Measurements from ENCODE around the gene KRCC1. TPM values are rescaled to one million over a fixed set of nuclear protein-coding genes. Genes with fewer than 3 reads are reported as not detected.

KRCC1 gene
- polyA plus RNA-seq, 1 donor from 2014 or later = 26.6 TPM

DNA sequence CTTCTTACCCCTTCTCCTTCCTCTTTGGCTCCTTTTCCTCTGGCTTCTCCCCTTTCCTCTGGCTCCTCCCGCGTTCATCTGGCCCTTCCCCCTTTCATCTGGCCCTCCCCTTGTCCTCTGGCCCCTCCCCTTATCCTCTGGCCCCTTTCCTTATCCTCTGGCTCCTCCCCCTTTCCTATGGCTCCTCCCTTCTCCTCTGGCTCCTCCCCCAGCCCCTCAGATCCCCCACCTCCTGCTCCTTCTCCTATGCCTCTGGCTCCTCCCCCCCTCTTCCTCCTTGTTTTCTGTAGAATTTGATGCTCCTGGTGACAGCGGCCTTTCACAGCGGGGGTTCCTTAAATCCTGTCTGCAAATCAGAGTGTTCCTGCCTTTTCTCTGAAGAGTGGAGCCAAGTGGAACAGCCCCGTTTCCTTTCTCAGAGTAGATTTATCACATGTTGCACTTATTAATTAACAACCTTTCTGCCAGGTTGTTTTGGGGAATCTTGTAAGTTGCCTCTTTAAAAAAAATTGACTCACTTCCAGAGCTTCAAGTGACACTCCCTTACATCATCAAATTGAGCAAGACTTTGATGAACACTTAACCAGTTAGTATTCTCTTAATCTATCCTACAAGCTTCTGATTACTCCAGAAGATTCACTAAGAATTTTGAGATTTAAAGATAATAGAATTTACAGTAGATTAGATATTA lies 44.4 kb upstream of the KRCC1 start:
- H3K9ac ChIP-seq (ENCODE audit: low read length) = no peak overlapping the region
- no peaks in the 10 kb centered on the region for H4K20me1 ChIP-seq (ENCODE audit: insufficient read depth)
- H3K4me2 ChIP-seq (ENCODE audit: low read length) = no peak overlapping the region
- no peaks in the 10 kb centered on the region for H3F3A ChIP-seq (ENCODE audit: insufficient read depth, low read length, poor library complexity, severe bottlenecking)
- no peaks in the 10 kb centered on the region for H3K36me3 ChIP-seq (ENCODE audit: insufficient read depth, low read length)
- H3K79me2 ChIP-seq (replicated peaks; ENCODE audit: insufficient read depth, low read length) = no peaks in the 10 kb centered on the region
- no peaks in the 10 kb centered on the region for H3K27me3 ChIP-seq (ENCODE audit: insufficient read depth, low read depth, low read length)
- H3K27ac ChIP-seq (ENCODE audit: low read length) = no peak overlapping the region
- no peak overlapping the region for H3K4me3 ChIP-seq (ENCODE audit: low read length)
- TF ChIP-seq REST (IDR thresholded peaks at IDR 0.05; ENCODE audit: borderline replicate concordance) = no peak
- TF ChIP-seq CTCF (IDR thresholded peaks at IDR 0.05; ENCODE audit: poor library complexity, severe bottlenecking) = no peak
- TF ChIP-seq TAF1 (IDR thresholded peaks at IDR 0.05; ENCODE audit: low read depth) = no peak
- TF ChIP-seq SMC3 (conservative IDR thresholded peaks at IDR 0.05; ENCODE audit: poor library complexity) = no peak
- no peak for TF ChIP-seq MXI1 (conservative IDR thresholded peaks at IDR 0.05; ENCODE audit: poor library complexity, severe bottlenecking)
- TF ChIP-seq RAD21 (conservative IDR thresholded peaks at IDR 0.05) = no peak
- no peak for TF ChIP-seq EP300 (conservative IDR thresholded peaks at IDR 0.05; ENCODE audit: poor library complexity, severe bottlenecking)
- no peak for TF ChIP-seq EZH2 (IDR thresholded peaks at IDR 0.05; ENCODE audit: borderline replicate concordance, insufficient read depth, low read length, poor library complexity, severe bottlenecking)
- TF ChIP-seq POLR2AphosphoS5 (IDR thresholded peaks at IDR 0.05) = no peak
- H2AFZ ChIP-seq (ENCODE audit: low read depth, low read length) = no peak overlapping the region
- H3K9me2 ChIP-seq (ENCODE audit: insufficient read depth, low read length) = no peaks in the 10 kb centered on the region
- H3K9me3 ChIP-seq (ENCODE audit: low read length) = no peaks in the 10 kb centered on the region

- Histone ChIP-seq H4K20me1 (ENCODE audit: insufficient read depth) (no peaks in the 10 kb centered on the region), H3K79me2 (replicated peaks; ENCODE audit: insufficient read depth, low read length) (no peaks in the 10 kb centered on the region), H3K9me3 (ENCODE audit: low read length) (no peaks in the 10 kb centered on the region), H3K9ac (ENCODE audit: low read length) (no peak overlapping the region), H2AFZ (ENCODE audit: low read depth, low read length) (no peak overlapping the region), H3K27ac (ENCODE audit: low read length) (no peak overlapping the region), H3K4me3 (ENCODE audit: low read length) (no peak overlapping the region), H3K36me3 (ENCODE audit: insufficient read depth, low read length) (no peaks in the 10 kb centered on the region), H3K4me2 (ENCODE audit: low read length) (no peak overlapping the region), H3F3A (ENCODE audit: insufficient read depth, low read length, poor library complexity, severe bottlenecking) (no peaks in the 10 kb centered on the region), H3K27me3 (ENCODE audit: insufficient read depth, low read depth, low read length) (no peaks in the 10 kb centered on the region), H3K9me2 (ENCODE audit: insufficient read depth, low read length) (no peaks in the 10 kb centered on the region)
- TF ChIP-seq TAF1 (IDR thresholded peaks at IDR 0.05; ENCODE audit: low read depth) (no peak), MXI1 (conservative IDR thresholded peaks at IDR 0.05; ENCODE audit: poor library complexity, severe bottlenecking) (no peak), RAD21 (conservative IDR thresholded peaks at IDR 0.05) (no peak), SMC3 (conservative IDR thresholded peaks at IDR 0.05; ENCODE audit: poor library complexity) (no peak), REST (IDR thresholded peaks at IDR 0.05; ENCODE audit: borderline replicate concordance) (no peak), EP300 (conservative IDR thresholded peaks at IDR 0.05; ENCODE audit: poor library complexity, severe bottlenecking) (no peak), EZH2 (IDR thresholded peaks at IDR 0.05; ENCODE audit: borderline replicate concordance, insufficient read depth, low read length, poor library complexity, severe bottlenecking) (no peak), POLR2AphosphoS5 (IDR thresholded peaks at IDR 0.05) (no peak), CTCF (IDR thresholded peaks at IDR 0.05; ENCODE audit: poor library complexity, severe bottlenecking) (no peak)
Measured at GRCh38 chr2:88098558-88098900, 42.9 kb upstream of the KRCC1 start.
